HG02973 (cell line): ENCODE measurements around the gene PSMB5.

Experiments
- ATAC-seq: cut with Tn5 transposase; IDR thresholded peaks from one replicate; pipeline ENCODE4 v1.9.1; 2021; ENCODE audit warnings: moderate library complexity; ENCODE audit not compliant: unreplicated experiment

PSMB5 gene

DNA sequence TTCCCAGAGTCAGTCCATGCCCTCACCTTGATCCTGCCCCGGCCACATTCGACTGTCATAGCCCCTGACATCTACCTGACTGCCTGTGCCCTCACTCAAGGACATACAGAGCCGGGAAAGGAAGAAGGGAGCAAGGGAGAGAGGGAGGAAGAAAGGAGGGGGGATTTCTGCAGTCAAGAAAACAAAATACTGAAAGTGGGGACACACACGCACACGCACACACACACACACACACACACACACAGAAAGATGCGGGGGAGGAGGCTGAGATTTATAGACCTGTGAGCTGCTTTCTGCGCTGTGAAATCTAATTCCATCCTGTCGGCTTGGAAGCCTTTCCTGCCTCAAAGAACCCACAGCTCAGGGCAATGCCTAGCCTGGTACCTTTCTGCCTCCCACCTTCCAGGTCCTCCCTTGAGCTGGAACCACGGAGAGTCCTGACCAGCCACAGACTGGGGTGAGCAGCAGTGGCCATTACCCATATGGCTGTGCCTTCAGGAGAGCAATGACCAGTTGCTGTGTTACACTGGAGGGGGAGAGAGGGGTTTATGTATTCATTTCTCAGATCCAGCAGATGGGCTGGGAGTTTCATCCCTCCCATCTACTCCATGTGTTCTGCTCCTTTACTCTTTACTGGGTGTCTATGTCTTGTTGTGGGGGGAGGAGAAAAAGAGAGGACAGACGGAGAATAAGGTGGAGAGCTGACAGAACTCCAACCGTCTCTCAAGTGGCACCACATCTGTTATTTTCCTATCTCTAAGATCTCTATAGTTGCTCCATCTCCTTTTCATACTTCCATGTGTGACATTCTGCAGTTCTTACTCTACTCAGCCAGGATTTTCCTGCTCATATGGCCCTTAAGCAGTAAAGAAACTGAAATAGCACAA, 37.7 kb downstream of the PSMB5 start:
- ATAC-seq: no peak

DNA sequence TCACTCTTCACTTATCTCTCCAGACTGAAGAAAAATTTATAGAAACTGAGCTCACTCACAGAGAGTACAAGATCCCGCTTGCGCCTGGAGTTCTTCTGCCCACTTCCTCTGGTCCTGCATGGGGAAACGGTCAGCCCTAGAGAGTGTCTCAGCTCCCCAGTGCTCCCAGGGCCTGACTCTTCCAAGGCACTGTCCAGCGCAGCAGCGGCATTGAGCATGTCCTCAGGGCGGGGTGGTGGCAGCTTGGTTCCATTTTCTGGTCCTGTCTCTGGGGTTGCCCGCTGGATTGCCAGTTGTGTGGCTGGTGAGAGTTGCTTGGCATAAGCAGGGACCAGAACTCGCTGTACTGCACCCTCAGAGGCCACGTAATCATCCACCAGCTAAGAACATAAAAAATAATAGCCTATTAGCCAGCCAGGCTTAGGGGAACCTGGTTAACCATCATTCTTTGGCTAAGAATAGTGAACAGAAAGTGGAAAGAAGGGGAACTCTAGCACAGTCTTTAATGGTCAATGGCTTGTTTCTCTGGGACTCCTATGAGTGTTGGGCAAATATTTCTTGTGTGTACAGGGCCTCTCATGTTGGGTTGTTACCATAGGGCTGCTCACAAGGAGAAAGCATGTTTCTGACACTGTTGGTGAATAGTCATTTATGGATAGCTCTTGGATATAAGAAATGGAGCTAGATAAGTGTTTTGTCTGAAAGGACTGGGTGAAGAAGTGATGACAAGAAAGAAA, 38.6 kb downstream of the PSMB5 start:
- ATAC-seq: no peak

DNA sequence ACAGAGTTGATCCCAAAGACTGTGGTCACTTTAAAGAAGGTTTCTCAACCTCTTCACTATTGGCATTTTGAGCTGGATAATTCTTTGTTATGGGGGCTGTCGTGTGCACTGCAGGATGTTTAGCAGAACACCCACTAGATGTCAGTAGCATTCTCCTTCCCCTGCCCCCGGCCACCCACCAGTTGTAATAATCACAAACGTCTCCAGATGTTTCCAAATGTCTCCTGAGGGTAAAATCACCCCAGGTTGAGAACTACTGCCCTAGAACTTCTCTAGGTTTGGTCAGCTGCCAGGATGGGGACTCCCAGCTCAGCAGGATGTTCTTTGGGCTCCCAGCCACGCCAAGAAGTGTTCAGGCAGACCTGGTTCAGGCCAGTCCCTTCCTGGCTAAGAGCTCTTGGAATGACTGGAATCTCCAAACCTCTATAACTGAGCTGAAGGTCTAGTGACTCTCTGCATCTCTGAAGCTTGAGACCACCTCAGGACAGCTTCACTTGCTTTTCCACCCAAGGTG, 39.9 kb downstream of the PSMB5 start:
- no peak for ATAC-seq

DNA sequence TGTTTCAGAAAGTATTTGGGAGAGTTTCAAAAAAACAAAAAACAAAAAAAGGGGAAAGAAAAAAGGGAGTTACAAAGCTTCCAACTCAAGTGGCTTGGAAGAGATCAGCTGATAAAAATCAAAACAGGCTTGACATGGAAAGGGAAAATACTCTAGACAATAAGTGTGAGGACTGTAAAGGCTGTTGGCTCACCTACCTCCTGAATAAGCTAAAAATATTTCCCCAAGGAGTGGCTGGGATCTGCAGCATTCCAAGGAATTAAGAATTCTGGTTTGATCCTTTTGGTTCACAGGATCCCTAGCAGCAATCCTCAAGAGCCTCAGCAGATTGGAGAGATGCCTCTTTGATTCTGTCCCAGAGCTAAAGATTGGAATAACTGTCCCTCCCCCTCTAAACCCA, 41.2 kb downstream of the PSMB5 start:
- ATAC-seq: no peak

DNA sequence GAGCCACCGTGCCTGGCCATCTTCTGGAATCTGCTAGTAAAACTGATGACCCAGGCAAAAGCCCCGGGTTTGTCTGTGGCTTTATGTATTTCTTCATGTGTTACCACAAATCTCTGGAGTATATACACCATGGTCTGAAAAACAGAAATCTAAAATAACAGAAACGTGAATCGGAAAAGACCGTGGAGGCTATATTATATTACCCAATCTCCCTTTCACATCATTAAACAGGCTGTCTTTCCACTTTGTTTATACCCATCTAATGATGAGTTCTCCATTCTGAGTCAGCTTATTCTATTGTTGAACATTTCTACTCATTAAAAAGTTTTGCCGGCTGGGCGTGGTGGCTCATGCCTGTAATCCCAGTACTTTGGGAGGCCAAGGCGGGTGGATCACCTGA, 42.8 kb downstream of the PSMB5 start:
- no peak for ATAC-seq

DNA sequence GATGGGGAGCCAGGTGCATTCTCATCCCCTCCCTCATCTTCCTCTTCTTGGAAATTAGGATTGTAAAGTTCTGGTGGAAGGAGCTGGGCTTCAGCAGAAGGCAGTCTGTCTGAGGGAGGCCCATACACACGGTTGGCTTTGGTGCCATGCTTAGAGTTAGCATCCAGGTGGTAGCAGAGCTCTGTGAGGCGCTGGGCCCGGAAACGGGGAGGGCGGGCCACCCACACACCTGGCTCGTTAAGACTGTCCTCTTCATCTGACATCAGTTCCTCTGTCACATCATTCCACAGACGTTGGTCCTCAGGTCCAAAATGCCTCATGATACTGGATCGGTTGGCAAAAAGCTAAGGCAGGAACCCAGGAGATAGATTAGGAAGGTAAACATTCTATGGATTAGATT, 47.4 kb downstream of the PSMB5 start:
- no peak for ATAC-seq

DNA sequence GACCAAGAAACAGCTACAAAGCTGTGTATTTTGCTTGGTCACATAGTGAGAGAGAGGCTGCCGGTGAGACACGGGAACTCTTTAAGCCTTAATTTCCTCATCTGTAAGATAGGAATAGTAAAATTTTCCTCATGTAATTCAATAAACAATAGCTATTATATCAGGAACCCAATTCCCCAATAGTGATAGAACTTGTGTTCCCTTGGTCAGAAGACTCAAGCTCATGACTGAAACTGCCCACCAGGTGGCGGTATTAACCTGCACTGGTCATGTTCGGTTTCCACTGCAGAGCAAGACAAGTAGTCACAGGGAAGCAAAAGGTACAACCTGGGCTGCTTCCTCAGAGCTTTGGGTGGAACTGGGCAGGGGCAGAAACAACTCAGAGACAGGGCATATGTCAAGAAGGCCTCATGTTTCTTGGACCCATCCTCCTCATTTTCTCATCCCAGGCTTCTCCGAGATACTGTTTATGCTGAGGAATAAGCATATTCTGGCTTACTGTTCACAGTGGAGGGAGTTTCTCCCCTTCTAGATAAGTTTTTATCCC, 48.1 kb downstream of the PSMB5 start:
- ATAC-seq: no peak

DNA sequence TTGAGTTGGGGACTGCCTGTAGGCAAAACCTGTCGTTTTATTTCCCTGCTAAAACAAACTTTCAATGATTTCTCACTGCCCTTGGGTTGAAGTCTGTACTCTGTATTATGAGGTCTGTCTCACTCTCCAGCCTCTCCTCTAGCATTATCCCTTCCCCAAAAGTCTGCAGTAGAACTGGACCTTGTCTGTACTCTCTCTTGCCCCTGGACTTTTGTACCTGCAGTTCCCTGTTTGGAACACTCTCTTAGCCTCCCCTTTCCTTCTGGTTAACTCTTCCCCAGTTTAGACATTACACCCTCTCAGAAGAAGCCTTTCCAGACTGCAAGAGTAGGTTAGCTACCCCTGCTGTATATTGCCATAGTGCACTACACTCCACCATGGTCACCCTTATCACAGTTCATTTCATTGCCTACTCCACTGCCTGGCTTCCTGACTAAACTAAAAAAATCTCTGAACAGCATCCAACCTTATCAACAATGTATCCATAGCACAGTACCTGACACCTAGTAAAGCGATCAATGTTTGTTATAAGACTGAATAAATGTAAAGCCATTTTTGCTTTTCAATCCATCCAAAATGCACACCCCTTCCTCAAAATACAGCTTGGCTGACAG, 48.7 kb downstream of the PSMB5 start:
- ATAC-seq: no peak

DNA sequence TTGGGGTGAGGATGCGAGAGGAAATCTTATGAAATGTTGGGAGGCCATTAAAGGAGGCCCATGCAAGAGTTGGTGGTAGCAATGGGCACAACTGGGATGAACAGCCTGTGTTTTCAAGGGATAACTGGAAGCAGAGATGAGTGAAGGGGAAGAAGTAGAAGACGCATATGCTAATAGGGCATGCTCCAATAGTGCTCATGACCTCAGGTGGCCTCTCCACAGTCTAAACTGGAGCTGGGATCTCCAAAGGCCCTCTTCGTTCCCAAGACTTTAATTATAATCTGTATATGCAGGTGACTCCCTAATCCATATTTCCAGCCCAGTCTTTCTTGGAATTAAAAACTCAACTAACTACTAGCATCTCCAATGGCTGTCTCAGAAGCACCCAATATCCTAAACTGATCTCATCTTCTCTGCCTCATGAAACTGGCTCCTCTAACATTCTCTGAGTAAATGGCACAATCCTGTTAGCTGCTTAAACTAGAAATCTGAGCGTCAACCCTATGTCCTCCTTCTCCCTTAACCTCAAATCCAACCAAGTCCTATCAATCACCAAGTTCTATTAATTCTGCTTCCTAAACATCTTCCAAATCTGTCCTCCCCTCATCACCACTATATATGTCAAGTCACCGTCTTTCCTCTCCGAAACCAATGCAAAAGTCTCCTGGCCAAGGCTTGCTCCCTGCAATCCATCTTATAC, 49.6 kb downstream of the PSMB5 start:
- no peak for ATAC-seq

DNA sequence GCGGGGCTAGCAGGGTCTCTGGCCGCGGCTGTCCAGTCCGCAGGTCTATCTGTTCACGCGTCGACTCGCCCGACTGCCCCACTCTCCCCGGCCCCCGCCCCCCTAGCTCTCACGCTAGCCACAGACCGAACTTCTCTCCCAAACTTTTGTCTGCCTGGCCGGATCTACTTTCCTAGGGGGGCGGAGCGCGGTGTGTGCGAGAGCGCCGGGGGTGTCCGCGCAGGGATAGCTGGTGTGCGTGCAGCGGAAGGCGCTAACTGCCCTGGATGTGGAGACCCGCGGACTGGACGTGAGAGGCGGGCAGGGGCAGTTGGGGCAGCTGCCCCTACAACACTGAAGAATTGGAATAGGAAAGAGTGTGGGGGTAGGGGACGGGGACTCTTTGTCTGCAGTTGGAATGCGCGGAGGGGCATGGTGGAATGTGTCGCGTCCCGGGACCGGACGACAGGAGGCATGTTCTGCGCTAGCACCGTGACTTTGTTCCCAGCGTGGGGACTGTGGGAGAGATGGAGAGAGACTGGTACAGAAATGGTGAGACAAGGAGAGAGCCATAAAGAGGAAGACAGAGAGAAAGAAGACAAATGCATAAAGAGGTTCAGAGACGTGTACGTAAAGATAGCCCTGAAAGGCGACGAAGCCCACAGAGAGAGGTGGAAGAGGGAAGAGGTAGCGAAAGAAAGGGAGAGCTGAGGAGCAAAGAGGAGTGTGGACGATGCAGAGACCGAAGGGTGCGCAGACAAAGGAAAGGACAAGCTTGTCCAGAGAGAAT, 52.0 kb downstream of the PSMB5 start, which contains the start of gene AJUBA:
Gene AJUBA (minus strand): TSS at position 75 of the 769 bp plus-strand sequence. CDS start 285 bp downstream, outside the sequence.
- no peak for ATAC-seq

DNA sequence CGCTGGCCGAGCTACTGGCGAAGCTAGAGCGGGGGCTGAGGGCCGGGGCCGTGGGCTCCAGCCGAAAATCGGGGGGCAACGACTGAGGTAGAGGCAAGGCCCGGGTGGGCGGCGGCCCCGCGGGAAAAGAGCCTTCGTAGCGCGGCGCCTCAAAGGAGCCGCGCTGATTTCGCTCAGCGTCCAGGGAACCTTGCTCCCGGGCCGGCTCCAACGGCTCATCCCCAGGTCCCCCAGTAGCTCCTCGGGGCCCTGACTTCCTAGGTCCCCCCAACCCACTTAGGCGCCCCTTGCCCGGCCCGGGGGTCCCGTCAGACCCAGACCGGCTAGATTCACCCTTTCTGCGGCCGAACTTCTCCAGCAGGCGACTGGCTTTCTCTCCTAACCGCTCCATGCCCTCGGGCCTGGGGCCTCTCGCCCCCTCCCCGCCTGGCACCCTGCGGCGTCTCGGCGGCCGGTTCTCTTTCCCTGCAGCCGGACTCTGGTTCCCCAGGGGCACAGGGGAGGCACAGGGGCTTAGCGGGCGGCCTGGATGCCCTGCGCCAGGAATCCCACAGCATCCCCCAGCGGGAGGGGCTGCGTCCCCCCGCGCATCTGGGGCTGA, 52.7 kb downstream of the PSMB5 start:
- ATAC-seq: no peak

DNA sequence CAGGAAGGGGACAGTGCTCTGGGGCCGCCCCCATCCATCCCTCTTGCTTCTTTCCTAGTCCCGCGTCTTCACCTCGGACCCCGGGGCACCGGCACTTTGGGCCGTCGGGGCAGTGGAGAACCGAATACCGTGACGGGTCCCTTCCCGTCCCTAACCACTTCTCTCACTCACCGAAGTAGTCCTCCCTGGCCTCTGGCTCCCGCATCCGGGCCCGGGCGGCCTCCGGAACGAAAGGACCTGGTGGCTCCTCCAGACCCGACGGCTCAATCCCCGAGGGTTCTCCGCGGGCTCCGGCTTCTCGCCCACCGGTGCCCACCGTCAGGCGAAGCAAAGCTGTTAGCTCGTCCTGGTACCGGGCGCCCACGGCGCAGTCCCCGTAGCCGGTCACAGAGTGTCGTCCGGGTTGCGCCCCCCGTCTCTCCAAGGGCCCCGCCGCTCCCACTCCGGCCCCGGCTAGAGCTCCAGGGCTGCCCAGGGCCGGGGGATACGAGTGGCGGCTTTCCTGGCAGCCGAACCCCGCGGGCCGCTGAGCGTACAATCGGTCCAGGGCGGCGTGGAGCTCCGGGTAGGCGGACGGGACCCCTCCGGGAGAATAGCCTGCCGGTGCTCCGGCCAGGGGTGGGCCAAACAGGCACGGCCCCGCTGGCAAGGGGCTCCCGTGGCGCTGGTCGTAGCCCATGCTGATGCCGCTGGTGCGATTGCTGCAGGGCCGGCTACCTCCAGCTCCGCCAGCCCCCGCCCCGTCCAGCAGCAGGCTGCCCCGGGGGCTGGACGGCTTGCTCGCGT, 53.4 kb downstream of the PSMB5 start:
- ATAC-seq: no peak

DNA sequence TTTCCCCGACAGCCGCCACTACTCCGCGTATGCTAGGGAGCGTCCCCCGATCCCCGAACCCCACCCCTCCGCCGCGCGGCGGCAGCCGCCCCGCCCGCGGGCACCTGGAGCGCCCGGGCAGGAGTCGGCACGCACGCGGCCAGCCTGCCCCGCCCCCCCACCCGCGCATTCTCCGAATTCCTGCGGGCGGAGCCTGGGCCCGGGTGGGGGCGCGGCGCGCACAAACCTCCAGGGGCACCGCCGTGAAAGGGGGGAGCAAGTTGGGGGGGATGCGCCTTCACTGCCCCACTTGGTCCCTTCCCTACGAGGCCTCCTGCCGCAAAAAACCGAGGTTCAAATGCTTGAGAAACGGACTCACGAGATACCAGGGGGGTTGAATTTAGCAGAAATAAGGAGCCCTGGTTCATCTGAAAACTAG, 54.0 kb downstream of the PSMB5 start:
- ATAC-seq: no peak

DNA sequence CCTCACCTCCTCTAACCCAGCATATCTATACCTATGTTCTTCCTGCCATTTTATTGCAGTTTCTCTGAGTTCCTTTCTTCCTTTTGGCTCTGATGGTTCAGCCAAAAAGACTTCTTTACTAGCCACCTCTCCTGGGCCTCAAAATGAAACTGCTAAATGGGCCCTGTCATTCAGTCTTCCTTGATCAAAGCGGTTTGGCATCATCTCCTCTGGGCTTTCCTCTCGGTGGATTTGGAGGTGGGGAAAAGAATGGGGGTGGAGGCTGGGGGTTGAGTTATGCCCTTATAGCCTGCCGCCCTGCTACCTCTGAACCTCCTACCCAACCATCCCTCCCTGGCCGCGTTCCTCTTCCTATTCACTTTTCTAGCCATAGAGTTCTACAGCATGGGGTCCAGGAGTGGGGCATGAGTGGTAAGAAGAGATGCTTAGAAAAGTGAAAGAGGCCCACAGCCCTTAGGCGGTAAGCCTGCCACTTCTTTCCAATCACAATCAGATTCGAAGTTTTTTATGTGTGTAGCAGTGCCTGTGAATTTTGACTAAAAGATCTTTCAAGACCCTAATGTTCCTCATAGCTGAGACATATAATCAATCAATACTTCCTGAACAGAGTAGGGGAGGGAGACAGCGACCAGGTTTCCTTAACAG, 54.8 kb downstream of the PSMB5 start:
- no peak for ATAC-seq

DNA sequence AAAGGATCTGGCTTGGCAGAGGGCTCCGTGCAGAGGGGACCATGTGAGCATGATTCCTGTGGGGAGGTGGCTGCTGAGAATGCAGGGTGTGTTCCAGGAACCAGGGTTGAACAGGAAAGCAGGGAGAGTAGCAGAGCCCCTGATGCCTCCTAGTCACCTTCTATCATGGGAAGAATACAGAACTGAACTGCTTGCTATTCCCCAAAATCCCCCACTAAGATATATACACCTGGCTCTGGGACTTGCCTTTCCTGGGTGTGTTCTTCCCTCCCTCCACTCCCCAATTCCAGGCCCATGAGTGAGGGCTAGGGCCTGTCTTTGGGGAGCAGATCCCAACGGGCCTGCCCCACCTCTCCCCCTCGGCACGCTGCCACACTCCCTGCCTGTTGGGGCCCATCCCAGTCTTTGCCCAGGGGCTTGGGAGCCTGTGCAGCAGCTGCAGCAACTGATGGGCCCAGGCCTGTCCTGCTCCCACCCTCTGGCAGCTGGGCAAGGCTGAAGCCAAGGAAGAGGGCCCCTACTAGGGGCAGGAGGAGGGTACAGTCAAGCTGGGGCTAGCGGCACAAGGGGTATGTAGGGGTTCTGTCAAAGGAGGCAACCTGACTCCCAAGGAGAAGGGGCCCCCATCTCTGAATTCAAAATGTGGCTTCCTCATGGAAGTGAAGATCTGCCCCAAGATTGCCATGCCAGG, 55.6 kb downstream of the PSMB5 start:
- ATAC-seq: no peak

DNA sequence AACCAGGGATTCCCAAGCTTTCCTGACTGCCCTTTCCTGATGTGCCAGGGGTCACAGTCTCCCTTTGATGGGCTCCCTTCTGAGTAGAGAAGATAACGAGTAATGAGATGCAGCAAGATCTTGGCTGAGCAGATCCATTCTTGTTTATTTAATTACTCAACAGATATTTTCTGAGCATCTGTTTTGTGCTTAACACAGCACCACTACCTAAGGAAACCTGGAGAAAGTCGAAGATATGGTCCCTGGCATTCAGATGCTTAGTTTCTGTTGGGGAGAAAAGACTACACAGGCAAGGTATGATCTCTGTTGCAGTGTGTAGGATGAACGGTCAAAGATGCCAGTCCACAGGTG, 56.2 kb downstream of the PSMB5 start:
- ATAC-seq: no peak

DNA sequence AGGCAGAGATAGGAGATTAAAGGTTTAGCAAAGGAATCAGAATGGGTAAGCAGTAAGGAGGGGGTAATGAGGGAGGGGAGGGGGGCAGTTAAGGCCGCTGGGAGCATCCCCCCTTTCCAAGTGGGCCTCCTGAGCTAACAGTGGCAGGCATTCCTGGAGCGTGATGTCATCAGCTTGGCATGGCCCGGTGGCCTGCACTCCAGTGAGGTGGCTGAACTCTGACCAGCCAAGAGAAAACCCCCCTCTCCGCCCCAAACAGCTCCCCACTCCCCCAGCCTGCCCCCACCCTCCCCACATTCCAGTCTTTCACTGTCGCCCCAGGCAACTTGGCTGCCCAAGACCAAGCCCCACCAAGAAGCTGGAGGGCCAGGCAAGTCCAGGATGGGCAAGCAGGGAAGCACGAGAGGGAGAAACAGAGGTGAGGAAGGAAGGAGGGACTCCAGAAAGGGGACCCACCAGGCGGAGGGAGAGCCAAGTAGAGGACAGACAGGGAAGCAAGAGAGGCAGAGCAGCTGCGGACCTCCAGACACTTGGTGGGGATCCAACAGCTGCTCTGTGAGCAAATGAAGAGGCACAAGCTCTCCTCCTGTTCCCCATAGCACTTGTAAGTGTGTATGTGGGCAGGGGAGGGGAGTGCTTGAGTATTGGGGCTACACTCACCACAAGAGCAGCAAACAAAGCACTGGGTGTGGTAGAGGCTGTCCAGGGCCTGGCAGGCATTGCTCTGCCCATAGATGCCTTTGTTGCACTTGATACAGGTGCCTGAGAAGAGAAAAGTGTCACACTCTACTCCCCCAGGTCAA, 56.8 kb downstream of the PSMB5 start:
- no peak for ATAC-seq
